CD4-positive, alpha-beta T cell treated with Interferon gamma for 1 hour (primary cell): ENCODE data around the gene ADAM23.
"Not testable (repeated sequence)": the region's sequence is repeated elsewhere in the genome, so short reads cannot be mapped to it uniquely, and the experiment has no call there.

ENCODE experiments used
- DNase-seq: peaks from one replicate; pipeline ENCODE4 v3.0.0-alpha.2; 2020

ADAM23 gene

GRCh38 chr2:206442833-206443734 lies at the start of gene ADAM23:
Gene ADAM23, plus strand, starts transcription at chr2:206443532. Its CDS starts 335 bp downstream, at chr2:206443867.
- DNase-seq: peak; percentile 46

- no peak for DNase-seq
Observed at GRCh38 chr2:206396211-206396610, 47.1 kb upstream of the ADAM23 start.

GRCh38 chr2:206402956-206403569 lies 40.3 kb upstream of the ADAM23 start:
- not testable (repeated sequence) for DNase-seq

GRCh38 chr2:206408323-206409320 lies 34.7 kb upstream of the ADAM23 start:
- no peak for DNase-seq

- DNase-seq: no peak
Observed at GRCh38 chr2:206410714-206411113, 32.6 kb upstream of the ADAM23 start.

GRCh38 chr2:206415618-206416243 lies 27.6 kb upstream of the ADAM23 start:
- DNase-seq: no peak

GRCh38 chr2:206418968-206419367 lies 24.4 kb upstream of the ADAM23 start:
- no peak for DNase-seq

- no peak for DNase-seq
Observed at GRCh38 chr2:206420721-206421120, 22.6 kb upstream of the ADAM23 start.

- DNase-seq: no peak
Observed at GRCh38 chr2:206422493-206422892, 20.8 kb upstream of the ADAM23 start.

GRCh38 chr2:206423147-206423546 lies 20.2 kb upstream of the ADAM23 start:
- DNase-seq: no peak

GRCh38 chr2:206424134-206424533 lies 19.2 kb upstream of the ADAM23 start:
- no peak for DNase-seq

GRCh38 chr2:206428783-206429182 lies 14.5 kb upstream of the ADAM23 start:
- no peak for DNase-seq

- no peak for DNase-seq
Observed at GRCh38 chr2:206430452-206430851, 12.9 kb upstream of the ADAM23 start.

GRCh38 chr2:206431439-206431838 lies 11.9 kb upstream of the ADAM23 start:
- no peak for DNase-seq

- DNase-seq: no peak
Observed at GRCh38 chr2:206432193-206433082, 10.9 kb upstream of the ADAM23 start.

- no peak for DNase-seq
Observed at GRCh38 chr2:206433190-206433589, 10.1 kb upstream of the ADAM23 start.

- DNase-seq: no peak
Observed at GRCh38 chr2:206433686-206434085, 9.6 kb upstream of the ADAM23 start.

- DNase-seq: no peak
Observed at GRCh38 chr2:206435742-206436141, 7.6 kb upstream of the ADAM23 start.

GRCh38 chr2:206438196-206438724 lies 5.1 kb upstream of the ADAM23 start:
- no peak for DNase-seq

- DNase-seq: no peak
Observed at GRCh38 chr2:206442474-206442832, 879 bp upstream of the ADAM23 start.
